ENCODE results near the gene GAREM1.
"Not testable (repeated sequence)": the region's sequence is repeated elsewhere in the genome, so short reads cannot be mapped to it uniquely, and the experiment has no call there.

GAREM1 gene

DNA sequence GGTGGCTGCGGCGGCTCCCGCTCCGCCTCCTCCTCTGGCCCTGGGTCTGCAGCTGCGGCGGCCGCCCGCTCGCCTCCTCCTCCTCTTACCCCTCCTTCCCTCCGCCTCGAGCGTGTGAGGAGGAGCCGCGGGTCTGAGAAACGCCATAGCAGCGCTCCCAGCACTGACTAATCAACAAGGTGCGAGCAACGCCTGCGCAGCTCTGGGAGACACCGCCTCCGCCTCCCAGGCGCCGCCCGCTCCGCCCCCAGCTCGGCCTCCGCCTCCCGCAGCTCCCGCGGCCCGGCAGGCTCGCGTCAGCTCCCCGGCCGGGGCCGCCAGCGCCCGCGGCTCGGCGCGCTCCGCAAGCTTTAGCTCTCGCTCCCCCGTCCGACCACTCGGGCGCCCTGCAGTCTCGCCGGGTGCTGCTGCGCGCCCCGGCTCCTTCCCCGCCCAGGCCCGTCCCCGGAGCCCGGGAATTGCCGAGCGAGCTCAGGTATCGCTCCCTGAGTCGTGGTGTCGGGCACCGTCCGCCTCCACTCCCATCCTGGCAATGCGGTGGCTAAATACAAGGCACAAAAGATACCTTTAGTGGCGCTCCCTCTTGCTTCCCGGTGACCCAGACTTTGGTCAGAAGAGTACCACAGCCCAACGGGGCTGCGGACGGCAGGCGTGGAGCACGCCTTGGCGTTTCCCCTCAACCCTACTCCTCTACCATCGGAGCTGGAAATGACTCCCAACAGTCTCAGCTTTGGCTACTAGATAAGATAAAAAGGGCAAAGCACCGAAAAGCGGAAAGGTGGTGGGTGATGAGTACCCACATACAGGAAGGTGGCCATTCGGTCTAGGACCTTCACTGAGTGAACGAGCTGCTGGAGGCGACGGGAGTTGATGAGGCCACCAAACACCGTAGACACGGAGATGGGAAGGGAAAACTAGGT lies at the start of gene GAREM1:
Gene GAREM1, minus strand, starts transcription at position 169 of the 920 bp plus-strand sequence. CDS start 454 bp downstream, outside the sequence.
- peak; percentile 92 for DNase-seq (ENCODE audit: low read depth)
- TF ChIP-seq MYC (IDR thresholded peaks at IDR 0.05; ENCODE audit: low read depth, low read length) = no peak
- TF ChIP-seq, protein P1, sequence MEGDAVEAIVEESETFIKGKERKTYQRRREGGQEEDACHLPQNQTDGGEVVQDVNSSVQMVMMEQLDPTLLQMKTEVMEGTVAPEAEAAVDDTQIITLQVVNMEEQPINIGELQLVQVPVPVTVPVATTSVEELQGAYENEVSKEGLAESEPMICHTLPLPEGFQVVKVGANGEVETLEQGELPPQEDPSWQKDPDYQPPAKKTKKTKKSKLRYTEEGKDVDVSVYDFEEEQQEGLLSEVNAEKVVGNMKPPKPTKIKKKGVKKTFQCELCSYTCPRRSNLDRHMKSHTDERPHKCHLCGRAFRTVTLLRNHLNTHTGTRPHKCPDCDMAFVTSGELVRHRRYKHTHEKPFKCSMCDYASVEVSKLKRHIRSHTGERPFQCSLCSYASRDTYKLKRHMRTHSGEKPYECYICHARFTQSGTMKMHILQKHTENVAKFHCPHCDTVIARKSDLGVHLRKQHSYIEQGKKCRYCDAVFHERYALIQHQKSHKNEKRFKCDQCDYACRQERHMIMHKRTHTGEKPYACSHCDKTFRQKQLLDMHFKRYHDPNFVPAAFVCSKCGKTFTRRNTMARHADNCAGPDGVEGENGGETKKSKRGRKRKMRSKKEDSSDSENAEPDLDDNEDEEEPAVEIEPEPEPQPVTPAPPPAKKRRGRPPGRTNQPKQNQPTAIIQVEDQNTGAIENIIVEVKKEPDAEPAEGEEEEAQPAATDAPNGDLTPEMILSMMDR (IDR thresholded peaks at IDR 0.05; ENCODE audit: low read depth, low read length) = peak; percentile 32
- H3K4me3 ChIP-seq (ENCODE audit: low read depth, low read length) = no peak within 1 kb of the TSS

DNA sequence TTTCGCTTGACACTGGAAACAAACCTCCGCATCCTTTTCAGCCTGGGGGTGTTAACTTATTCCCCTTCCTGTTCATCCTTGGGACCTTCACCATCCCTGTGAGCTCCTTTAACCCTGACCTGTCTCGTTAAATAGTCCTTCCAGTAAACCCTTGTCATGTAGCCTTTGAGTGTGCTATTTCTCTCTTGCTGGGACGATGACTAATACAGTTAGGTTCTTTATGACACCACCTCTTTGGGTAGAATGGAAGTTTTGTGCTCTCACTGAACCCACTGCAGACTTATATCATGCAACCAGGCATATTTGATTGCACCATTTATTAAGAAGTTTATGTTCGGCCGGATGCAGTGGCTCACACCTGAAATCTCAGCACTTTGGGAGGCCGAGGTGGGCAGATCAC lies 40.5 kb upstream of the GAREM1 start:
- TF ChIP-seq, protein P1 (IDR thresholded peaks at IDR 0.05; ENCODE audit: low read depth, low read length) = no peak
- no peak for TF ChIP-seq POLR2A (IDR thresholded peaks at IDR 0.05; ENCODE audit: extremely low read depth, insufficient read length)

DNA sequence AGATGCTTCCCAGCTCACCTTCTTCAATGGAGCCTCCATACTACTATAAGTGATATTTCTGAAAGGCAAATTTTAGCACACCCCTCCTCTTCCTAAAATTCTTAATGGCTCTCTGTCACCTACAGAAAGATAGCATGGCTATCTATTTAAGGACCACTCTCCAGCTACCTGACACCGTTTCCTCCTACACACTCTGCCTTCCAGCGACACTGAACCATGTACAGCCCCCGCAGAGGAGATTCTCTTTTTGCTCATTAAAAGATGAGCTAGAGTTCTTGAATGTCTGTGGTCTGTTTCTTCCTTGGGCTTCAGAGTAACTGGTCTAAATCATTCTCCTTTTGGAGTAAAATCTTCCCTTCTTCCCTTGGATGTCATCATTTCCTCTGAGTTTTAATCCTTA lies 38.4 kb upstream of the GAREM1 start:
- TF ChIP-seq, protein P2, sequence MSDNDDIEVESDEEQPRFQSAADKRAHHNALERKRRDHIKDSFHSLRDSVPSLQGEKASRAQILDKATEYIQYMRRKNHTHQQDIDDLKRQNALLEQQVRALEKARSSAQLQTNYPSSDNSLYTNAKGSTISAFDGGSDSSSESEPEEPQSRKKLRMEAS (IDR thresholded peaks at IDR 0.05; ENCODE audit: low read depth, low read length) = no peak
- TF ChIP-seq POLR2A (IDR thresholded peaks at IDR 0.05; ENCODE audit: extremely low read depth, insufficient read length) = no peak
- TF ChIP-seq, protein P1 (IDR thresholded peaks at IDR 0.05; ENCODE audit: low read depth, low read length) = no peak
- TF ChIP-seq MYC (IDR thresholded peaks at IDR 0.05; ENCODE audit: low read depth, low read length) = no peak
- DNase-seq (ENCODE audit: low read depth) = no peak
- no peak overlapping the region for H3K4me3 ChIP-seq (ENCODE audit: low read depth, low read length)

More for the DNA sequence above, 40.5 kb upstream of the GAREM1 start:
- DNase-seq (ENCODE audit: low read depth) = no peak
- H3K4me3 ChIP-seq (ENCODE audit: low read depth, low read length) = no peak overlapping the region

DNA sequence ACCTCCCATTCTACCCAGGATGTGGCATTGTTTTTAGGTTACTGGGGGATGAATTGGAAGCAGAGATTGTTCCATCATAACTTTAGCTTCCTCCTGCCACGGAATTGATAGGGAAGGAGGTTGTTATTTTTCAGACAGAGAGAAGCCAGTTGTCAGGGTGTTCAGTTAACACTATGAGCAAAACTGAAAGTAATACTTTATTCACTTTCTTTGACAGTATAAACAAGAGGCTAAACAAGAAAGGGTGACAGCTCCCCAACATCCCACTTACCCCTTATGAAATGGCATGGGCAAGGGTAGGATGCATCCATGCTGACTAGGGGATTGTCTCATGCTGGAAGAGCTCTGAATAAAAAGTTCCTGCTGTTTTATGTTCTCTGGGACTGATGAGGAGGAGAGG lies 36.4 kb upstream of the GAREM1 start:
- TF ChIP-seq MYC (IDR thresholded peaks at IDR 0.05; ENCODE audit: low read depth, low read length) (no peak), POLR2A (IDR thresholded peaks at IDR 0.05; ENCODE audit: extremely low read depth, insufficient read length) (no peak)
- TF ChIP-seq, protein P2 (IDR thresholded peaks at IDR 0.05; ENCODE audit: low read depth, low read length) = no peak
- TF ChIP-seq, protein P1 (IDR thresholded peaks at IDR 0.05; ENCODE audit: low read depth, low read length) = no peak
- DNase-seq (ENCODE audit: low read depth) = no peak

DNA sequence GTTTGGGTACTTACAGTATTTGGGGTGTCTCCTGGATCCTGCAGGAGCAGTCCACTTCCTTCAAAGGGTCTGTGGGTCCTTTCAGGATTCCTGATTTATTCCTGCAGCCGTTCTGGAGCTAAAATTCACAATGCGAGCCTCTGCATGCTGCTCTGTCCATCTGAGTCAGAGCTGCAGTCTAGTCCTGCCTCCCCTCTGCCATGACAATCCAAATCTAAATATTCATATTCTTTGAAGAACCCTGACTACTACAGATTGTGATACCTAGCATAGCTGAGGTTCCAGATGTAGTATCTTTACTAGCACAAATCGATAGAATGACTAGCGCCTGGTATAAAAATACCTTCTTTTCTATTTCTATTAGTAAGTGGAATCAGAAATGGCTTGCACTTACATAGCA lies 31.3 kb upstream of the GAREM1 start:
- H3K4me3 ChIP-seq (ENCODE audit: low read depth, low read length) = no peak overlapping the region
- DNase-seq (ENCODE audit: low read depth) = no peak
- TF ChIP-seq, protein P2 (IDR thresholded peaks at IDR 0.05; ENCODE audit: low read depth, low read length) = no peak
- TF ChIP-seq MYC (IDR thresholded peaks at IDR 0.05; ENCODE audit: low read depth, low read length) (no peak), POLR2A (IDR thresholded peaks at IDR 0.05; ENCODE audit: extremely low read depth, insufficient read length) (no peak)
- TF ChIP-seq, protein P1 (IDR thresholded peaks at IDR 0.05; ENCODE audit: low read depth, low read length) = no peak

More for the DNA sequence above, 36.4 kb upstream of the GAREM1 start:
- no peak overlapping the region for H3K4me3 ChIP-seq (ENCODE audit: low read depth, low read length)

DNA sequence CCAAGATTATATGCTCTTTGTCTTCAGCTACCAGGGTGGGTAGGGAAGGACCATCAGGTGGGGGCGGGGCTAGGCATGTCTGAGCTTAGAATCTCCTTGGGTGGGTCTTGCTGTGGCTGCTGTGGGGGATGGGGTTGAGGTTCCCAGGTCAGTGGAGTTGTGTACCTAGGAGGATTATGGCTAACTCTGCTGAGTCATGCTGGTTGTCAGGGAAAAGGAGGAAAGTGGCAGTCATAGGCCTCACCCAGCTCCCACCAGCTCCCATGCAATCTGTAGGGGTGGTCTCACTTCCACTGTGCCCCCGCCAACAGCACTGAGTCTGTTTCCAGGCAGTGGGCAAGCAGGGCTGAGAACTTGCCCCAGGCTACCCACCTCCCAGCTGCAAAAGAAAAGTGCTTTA lies 30.6 kb upstream of the GAREM1 start:
- not testable (repeated sequence) for H3K4me3 ChIP-seq (ENCODE audit: low read depth, low read length); DNase-seq (ENCODE audit: low read depth)

All from NB4 (cell line).